Measurements from ENCODE around the gene KRT17.
"Not testable (repeated sequence)": the region's sequence is repeated elsewhere in the genome, so short reads cannot be mapped to it uniquely, and the experiment has no call there.

KRT17 gene

GRCh38 chr17:41589301-41589700 lies 35.1 kb downstream of the KRT17 start:
- no peak for DNase-seq

GRCh38 chr17:41588126-41588810 lies 36.1 kb downstream of the KRT17 start:
- DNase-seq: no peak

- no peak for DNase-seq
Observed at GRCh38 chr17:41586863-41587495, 37.4 kb downstream of the KRT17 start, which contains the start of gene KRT14. KRT14 (minus strand) TSS chr17:41586895; CDS start chr17:41586834, 61 bp downstream.

- DNase-seq: no peak
Observed at GRCh38 chr17:41585301-41586056, 38.9 kb downstream of the KRT17 start.

- DNase-seq: not testable (repeated sequence)
Observed at GRCh38 chr17:41584331-41584927, 39.9 kb downstream of the KRT17 start.

GRCh38 chr17:41583137-41584127 lies 40.9 kb downstream of the KRT17 start:
- DNase-seq: no peak

- not testable (repeated sequence) for DNase-seq
Observed at GRCh38 chr17:41582061-41582968, 42.1 kb downstream of the KRT17 start.

GRCh38 chr17:41581366-41582060 lies 42.9 kb downstream of the KRT17 start:
- DNase-seq: no peak

GRCh38 chr17:41580687-41581365 lies 43.5 kb downstream of the KRT17 start:
- DNase-seq: peak; percentile 22

- no peak for DNase-seq
Observed at GRCh38 chr17:41580244-41580575, 44.2 kb downstream of the KRT17 start.

GRCh38 chr17:41579484-41580243 lies 44.7 kb downstream of the KRT17 start:
- peak; percentile 72 for DNase-seq

GRCh38 chr17:41578971-41579370 lies 45.4 kb downstream of the KRT17 start:
- no peak for DNase-seq

- DNase-seq: no peak
Observed at GRCh38 chr17:41578538-41578937, 45.8 kb downstream of the KRT17 start.

- DNase-seq: not testable (repeated sequence)
Observed at GRCh38 chr17:41576740-41577139, 47.6 kb downstream of the KRT17 start.

GRCh38 chr17:41575336-41575735 lies 49.0 kb downstream of the KRT17 start:
- DNase-seq: no peak

GRCh38 chr17:41571561-41572434 lies 52.6 kb downstream of the KRT17 start, which contains the start of gene KRT9:
KRT9 (minus strand) TSS chr17:41572059; CDS start chr17:41571992, 67 bp downstream.
- no peak for DNase-seq
